ENCODE measurements around the gene NHLH1. TPM values are rescaled to one million over a fixed set of nuclear protein-coding genes. Genes with fewer than 3 reads are reported as not detected.
A peak's percentile ranks its signal among the peaks of the same experiment; 100 is the strongest.

Gene NHLH1
- total RNA-seq, 2 experiments from 2014 or later: 0.32 to 0.42 TPM

DNA sequence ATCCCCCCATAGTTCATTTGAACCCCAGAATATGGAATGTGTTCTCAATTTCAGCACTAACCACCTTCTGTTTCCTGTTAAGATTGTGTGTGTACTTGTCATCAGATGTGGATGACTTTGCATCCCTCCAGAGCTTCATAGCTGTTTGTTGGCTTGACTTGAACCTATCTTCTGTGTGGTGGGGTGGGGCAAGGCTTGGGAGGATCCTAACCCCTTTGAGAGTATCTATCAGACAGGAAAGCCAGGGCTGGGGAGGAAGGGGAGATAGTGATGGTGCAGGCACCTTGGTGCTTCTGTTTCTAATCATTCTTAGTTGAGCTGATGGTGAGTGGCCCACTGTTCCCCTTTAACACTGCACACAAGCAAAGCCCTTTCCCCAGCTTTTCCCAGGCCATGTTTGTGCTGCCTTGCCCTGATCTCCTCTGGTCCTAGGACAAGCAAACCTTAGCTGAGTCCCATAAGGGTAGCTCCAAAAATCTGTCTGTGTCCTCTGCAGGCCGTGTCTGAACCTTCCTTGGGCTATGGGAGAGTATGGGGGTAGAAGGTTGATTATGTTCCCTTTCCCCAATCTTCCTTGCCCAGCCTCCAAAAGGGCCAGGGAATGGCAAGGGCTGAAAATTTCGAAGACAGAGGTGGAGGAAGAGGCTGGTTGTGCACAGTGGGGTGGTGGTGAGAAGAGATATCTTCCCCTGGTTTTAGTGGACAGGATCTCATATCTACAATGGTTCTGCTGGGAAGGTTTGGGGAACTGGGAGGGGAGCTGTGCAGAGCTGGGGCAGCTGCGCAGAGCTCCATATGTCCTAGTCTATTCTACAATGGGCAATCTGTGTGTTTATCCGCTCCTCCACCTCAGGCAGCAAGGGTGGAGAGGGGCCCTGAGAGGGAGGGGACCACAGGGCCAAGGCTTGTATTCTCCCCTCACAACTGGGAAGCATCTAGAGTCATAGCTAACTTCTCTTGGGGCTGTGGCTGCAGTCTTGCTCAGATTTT, 1.4 kb downstream of the NHLH1 start:
- ATAC-seq (no peak), DNase-seq (no peak)
- ChIA-PET POLR2A (no interaction called here), CTCF (interaction anchor here (0.5 to 1.5 kb wide), 6 partner anchors 9 to 287 kb away, joined by 3 to 7 read pairs (median 4); partner anchors contain the start of gene KCNJ9)
- Mint-ChIP-seq H3K9me3 (ENCODE audit: low read depth) (no peaks in the 10 kb centered on the region), H3K4me3 (no peak overlapping the region), H3K36me3 (ENCODE audit: low read depth) (no peaks in the 10 kb centered on the region), H3K4me1 (no peaks in the 10 kb centered on the region), H3K27me3 (no peaks in the 10 kb centered on the region), H3K27ac (no peak overlapping the region)
- intact Hi-C loops (cut with DNase I, micrococcal nuclease): no loop called here

DNA sequence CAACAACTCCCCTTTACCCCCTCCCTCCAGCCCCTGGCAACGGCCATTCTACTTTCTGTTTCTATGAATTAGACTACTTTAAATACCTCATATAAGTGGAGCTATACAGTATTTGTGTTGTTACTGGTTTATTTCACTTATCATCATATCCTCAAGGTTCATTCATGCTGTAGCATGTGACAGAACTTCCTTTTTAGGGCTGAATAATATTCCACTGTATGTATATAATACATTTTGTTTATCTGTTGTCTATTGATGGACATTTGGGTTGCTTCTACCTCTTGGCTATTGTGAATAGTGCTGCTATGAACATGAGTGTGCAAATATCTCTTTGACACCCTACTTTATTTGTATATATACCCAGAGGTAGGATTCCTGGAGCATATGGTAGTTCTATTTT, 2.2 kb downstream of the NHLH1 start:
- Mint-ChIP-seq H3K27ac (no peak overlapping the region), H3K4me3 (no peak overlapping the region), H3K36me3 (ENCODE audit: low read depth) (no peaks in the 10 kb centered on the region), H3K4me1 (no peaks in the 10 kb centered on the region), H3K9me3 (ENCODE audit: low read depth) (no peaks in the 10 kb centered on the region), H3K27me3 (no peaks in the 10 kb centered on the region)
- POLR2A ChIA-PET: no interaction called here
- CTCF ChIA-PET: interaction anchor here (0.6 to 1.5 kb wide), 4 partner anchors 14 to 288 kb away, joined by 3 to 7 read pairs (median 4); partner anchors contain the start of gene KCNJ9
- ATAC-seq (no peak), DNase-seq (no peak)
- intact Hi-C loops (cut with DNase I, micrococcal nuclease): no loop called here

DNA sequence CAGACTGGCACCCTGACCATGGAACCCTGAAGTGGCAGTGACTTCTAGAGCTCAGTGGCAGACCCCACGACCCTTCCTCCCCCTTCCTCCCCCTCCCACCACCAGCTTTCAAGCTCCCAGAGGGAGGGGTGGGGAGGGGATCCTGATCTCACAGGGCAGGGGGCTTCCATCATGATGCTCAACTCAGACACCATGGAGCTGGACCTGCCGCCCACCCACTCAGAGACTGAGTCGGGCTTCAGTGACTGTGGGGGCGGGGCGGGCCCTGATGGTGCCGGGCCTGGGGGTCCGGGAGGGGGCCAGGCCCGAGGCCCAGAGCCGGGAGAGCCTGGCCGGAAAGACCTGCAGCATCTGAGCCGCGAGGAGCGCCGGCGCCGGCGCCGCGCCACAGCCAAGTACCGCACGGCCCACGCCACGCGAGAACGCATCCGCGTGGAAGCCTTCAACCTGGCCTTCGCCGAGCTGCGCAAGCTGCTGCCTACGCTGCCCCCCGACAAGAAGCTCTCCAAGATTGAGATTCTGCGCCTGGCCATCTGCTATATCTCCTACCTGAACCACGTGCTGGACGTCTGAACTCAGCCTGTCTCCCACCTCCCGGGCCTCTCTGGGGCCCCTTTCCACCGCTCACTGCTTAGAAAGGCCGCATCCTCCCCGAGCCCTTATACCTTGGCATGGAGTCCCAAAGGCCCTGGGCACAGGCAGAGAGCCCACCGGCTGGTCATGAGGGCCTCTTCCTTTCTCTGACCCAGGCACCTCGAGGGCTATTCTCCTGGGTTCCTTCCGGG, 3.9 kb downstream of the NHLH1 start:
- ATAC-seq (no peak), DNase-seq (no peak)
- Mint-ChIP-seq H3K36me3 (ENCODE audit: low read depth) (no peaks in the 10 kb centered on the region), H3K4me3 (no peak overlapping the region), H3K27me3 (no peaks in the 10 kb centered on the region), H3K4me1 (peaks cover 6% of the 10 kb centered on the region), H3K27ac (no peak overlapping the region), H3K9me3 (ENCODE audit: low read depth) (no peaks in the 10 kb centered on the region)
- ChIA-PET POLR2A (no interaction called here), CTCF (interaction anchor here (0.5 to 1.2 kb wide), 2 partner anchors 79 to 160 kb away, joined by 3 to 5 read pairs; no protein-coding TSS in a partner anchor)
- intact Hi-C loops (cut with DNase I, micrococcal nuclease): no loop called here

DNA sequence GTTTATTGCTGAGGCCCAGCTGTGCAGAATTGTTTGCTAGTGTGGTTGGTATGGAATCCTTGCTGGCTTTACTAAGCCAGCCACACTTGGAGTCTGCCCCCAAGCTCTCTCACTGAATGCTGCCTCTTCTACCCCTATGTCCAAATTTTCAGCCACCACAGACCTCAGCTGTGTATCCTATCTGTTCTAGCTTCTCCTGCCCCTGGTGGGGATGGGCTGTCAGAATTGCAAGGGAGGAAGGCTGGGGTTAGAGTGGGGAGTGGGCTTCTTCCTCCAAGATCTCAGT, 4.4 kb downstream of the NHLH1 start:
- Mint-ChIP-seq H3K4me3 (no peak overlapping the region), H3K27ac (no peak overlapping the region), H3K27me3 (no peaks in the 10 kb centered on the region), H3K36me3 (ENCODE audit: low read depth) (no peaks in the 10 kb centered on the region), H3K4me1 (peaks cover 11% of the 10 kb centered on the region), H3K9me3 (ENCODE audit: low read depth) (no peaks in the 10 kb centered on the region)
- ChIA-PET POLR2A (no interaction called here), CTCF (interaction anchor here (0.5 to 1.2 kb wide), 2 partner anchors 80 to 161 kb away, joined by 3 to 5 read pairs; no protein-coding TSS in a partner anchor)
- ATAC-seq: no peak
- intact Hi-C loops (cut with DNase I, micrococcal nuclease): no loop called here
- no peak for DNase-seq

DNA sequence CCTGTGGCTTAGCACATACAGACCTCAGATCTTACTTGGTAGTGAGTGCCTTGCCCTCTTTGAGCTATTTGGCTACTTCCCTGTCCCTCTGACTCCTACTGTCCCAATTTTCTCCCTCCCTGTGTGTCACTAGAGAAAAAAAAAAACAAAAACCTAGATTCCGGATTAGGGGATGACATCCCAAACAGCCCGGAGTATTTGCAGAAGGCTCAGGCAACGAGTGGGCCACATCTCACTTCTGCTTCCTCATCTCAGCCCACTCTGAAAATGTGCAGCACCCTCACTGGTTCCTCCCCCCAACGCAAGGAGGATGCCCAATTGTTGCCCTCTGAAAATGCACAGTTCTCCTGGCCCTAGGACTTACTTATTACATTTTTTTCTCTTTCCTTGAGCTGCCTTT, 4.9 kb downstream of the NHLH1 start:
- Mint-ChIP-seq H3K9me3 (ENCODE audit: low read depth) (no peaks in the 10 kb centered on the region), H3K27ac (no peak overlapping the region), H3K4me1 (peaks cover 13% of the 10 kb centered on the region), H3K36me3 (ENCODE audit: low read depth) (no peaks in the 10 kb centered on the region), H3K27me3 (no peaks in the 10 kb centered on the region), H3K4me3 (no peak overlapping the region)
- intact Hi-C loops (cut with DNase I, micrococcal nuclease): no loop called here
- ChIA-PET POLR2A (no interaction called here), CTCF (interaction anchor here (0.5 to 1.2 kb wide), 2 partner anchors 80 to 161 kb away, joined by 3 to 5 read pairs; no protein-coding TSS in a partner anchor)
- ATAC-seq (no peak), DNase-seq (no peak)

DNA sequence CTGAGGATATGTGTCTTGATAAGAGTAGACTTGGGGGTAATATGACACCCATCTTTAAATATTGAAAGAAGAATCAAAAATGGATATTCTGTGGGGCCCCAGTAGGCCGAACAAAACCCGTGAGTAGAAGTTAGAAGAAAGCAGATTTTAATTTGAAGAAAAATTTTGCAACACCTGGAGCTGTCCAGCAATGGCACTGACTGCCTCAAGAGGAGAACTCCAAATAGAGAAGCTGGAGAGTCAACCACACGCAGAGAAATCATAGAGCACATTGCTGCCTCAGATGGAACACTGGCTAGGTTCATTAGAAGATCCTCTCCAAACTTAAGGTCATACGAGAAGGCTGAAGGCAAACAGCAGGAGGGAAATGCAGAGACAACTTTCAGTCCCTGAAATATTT, 6.8 kb downstream of the NHLH1 start:
- DNase-seq: no peak
- H3K27ac Mint-ChIP-seq: no peak overlapping the region
- ChIA-PET CTCF (interaction anchor here (0.8 to 1.6 kb wide), 3 partner anchors 82 to 273 kb away, joined by 3 to 7 read pairs (median 3); no protein-coding TSS in a partner anchor), POLR2A (no interaction called here)
- no peaks in the 10 kb centered on the region for H3K9me3 Mint-ChIP-seq (ENCODE audit: low read depth)
- H3K27me3 Mint-ChIP-seq: no peaks in the 10 kb centered on the region
- intact Hi-C loops (cut with DNase I, micrococcal nuclease): no loop called here
- no peak overlapping the region for H3K4me3 Mint-ChIP-seq
- no peak for ATAC-seq
- peaks cover 13% of the 10 kb centered on the region for H3K4me1 Mint-ChIP-seq
- H3K36me3 Mint-ChIP-seq (ENCODE audit: low read depth): no peaks in the 10 kb centered on the region

DNA sequence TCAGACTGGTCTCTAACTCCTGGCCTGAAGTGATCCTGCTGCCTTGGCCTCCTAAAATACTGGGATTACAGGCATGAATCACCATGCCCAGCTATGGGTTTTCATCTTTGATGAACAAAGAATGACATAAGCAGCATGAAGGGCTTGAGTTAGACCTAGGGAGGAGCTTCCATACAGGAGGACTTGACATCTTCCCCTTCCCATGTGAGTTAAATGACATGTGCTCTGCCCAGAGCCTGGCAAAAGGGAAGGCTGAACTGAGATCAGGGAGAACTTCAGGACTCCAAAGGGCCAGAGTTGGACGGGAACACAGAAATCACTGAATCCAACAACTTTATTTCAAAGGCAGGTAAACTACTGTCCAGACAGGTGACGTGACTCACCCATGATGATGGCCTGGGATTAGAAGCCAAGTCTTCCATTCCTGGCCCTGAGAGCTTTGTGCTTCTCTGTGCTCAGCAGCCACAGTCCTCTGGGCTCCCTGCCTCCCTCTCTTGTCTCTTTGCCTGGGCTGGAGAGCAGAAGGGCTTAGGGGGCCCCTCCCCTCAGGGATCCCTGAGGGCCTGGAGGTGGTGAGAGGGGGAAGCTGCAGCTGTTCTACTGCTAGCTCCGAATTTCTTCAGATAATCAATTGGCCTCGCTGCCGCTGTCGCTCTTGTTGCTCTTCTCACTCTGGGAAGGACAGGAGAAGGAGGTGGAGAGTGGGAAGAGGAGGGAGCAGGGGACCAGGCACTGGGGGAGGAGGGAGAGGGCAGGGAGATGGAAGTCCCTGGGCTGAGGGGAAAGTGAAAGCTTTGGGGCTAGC, 7.6 kb downstream of the NHLH1 start:
- POLR2A ChIA-PET: interaction anchor here (0.6 kb wide), 1 partner anchor 37 kb away, joined by 3 read pairs; no protein-coding TSS in a partner anchor
- ATAC-seq: no peak
- intact Hi-C loops (cut with DNase I, micrococcal nuclease): loop anchor here in 1 of 2 experiments (5.0 kb wide), 1 partner anchor 437 kb away; no protein-coding TSS in a partner anchor

DNA sequence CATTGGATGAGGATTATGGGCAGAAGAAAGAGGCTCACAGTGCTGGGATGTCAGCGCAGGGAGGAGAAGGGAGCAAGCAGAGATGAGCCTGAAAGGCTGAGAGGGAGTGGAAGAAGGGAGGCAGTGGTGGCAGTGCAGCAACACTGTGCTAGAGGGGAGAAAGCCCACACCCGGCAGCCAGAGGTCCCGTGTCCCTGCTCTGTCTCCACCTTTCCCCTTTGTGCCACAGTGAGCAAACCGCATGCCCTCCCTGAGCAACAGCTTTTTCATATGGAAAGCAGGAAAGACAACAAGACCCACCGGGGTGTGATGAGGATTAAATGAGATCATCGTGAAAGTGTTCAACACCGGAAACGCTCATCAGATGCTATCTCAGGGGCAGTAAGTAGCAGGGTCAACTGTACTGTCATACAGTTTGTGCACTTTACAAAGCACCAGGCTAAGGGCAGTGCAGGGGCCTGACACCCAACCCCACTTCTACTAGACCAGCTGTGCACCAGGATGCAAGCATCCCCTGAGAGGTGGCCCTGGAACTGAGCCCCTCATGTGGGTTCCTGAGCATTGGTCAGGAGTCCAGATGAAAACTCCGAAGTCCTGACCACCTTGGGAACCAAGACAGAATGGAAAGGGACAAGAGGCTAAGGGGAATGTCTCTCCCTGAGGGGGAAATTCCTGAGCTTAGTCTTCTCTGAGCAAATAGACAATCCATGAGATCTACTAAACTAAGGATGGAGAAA, 9.1 kb downstream of the NHLH1 start:
- DNase-seq (peak; percentile 25), ATAC-seq (peak; percentile 71)
- ChIA-PET CTCF (interaction anchor here (0.6 to 5.0 kb wide), 40 partner anchors 10 to 1382 kb away, joined by 3 to 38 read pairs (median 4); partner anchors contain the start of genes CASQ1, NHLH1 and PEX19), POLR2A (no interaction called here)
- Mint-ChIP-seq H3K9me3 (ENCODE audit: low read depth) (no peaks in the 10 kb centered on the region), H3K4me1 (peaks cover 13% of the 10 kb centered on the region), H3K36me3 (ENCODE audit: low read depth) (no peaks in the 10 kb centered on the region), H3K27me3 (no peaks in the 10 kb centered on the region), H3K4me3 (no peak overlapping the region), H3K27ac (no peak overlapping the region)
- intact Hi-C loops (cut with DNase I, micrococcal nuclease): loop anchor here (1.0 to 5.0 kb wide), 5 partner anchors 183 to 439 kb away; no protein-coding TSS in a partner anchor

More for the DNA sequence above, 7.6 kb downstream of the NHLH1 start:
- no peaks in the 10 kb centered on the region for H3K27me3 Mint-ChIP-seq
- H3K9me3 Mint-ChIP-seq (ENCODE audit: low read depth): no peaks in the 10 kb centered on the region
- DNase-seq: no peak
- no peaks in the 10 kb centered on the region for H3K36me3 Mint-ChIP-seq (ENCODE audit: low read depth)
- H3K27ac Mint-ChIP-seq: no peak overlapping the region
- CTCF ChIA-PET: interaction anchor here (0.7 to 2.8 kb wide), 7 partner anchors 26 to 273 kb away, joined by 3 to 20 read pairs (median 3); no protein-coding TSS in a partner anchor
- no peak overlapping the region for H3K4me3 Mint-ChIP-seq
- peaks cover 13% of the 10 kb centered on the region for H3K4me1 Mint-ChIP-seq

DNA sequence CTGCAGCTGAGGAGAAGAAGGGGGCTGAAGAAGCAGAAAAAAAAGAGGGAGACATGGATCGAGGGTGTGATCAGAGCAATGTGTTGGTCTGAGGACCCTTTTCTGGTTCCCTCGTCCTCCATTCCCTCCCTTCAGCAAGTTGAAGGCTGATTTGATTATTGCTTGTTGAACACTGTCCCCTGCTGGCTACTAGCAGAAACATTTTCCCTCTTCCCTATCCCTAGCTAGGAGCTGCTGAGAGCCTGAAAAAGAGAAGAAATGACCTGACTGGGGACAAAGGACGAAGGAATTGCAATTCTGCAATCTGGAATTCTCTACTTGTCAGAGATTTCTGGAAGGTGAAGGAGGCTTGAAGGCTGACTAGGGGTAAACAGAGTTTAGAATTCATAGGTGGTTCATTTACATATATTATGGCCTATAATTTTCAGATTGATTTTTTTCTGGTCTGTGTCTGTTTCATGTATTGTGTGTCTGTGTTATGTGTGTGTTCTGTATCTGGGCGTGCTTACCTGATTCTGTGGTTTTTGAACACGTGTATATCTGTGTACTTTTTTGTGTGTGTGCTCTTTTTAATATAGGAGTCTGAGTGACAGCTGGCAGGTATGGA, 9.8 kb downstream of the NHLH1 start:
- peak; percentile 89 for ATAC-seq
- H3K27ac Mint-ChIP-seq: no peak overlapping the region
- no peaks in the 10 kb centered on the region for H3K27me3 Mint-ChIP-seq
- intact Hi-C loops (cut with DNase I, micrococcal nuclease): loop anchor here (1.0 to 5.0 kb wide), 5 partner anchors 183 to 439 kb away; no protein-coding TSS in a partner anchor
- H3K4me1 Mint-ChIP-seq: peaks cover 13% of the 10 kb centered on the region
- CTCF ChIA-PET: interaction anchor here (0.6 to 5.0 kb wide), 46 partner anchors 9 to 1381 kb away, joined by 3 to 38 read pairs (median 4); partner anchors contain the start of genes CASQ1, NHLH1 and PEX19
- H3K9me3 Mint-ChIP-seq (ENCODE audit: low read depth): no peaks in the 10 kb centered on the region
- peak; percentile 48 for DNase-seq
- no peak overlapping the region for H3K4me3 Mint-ChIP-seq
- no peaks in the 10 kb centered on the region for H3K36me3 Mint-ChIP-seq (ENCODE audit: low read depth)
- POLR2A ChIA-PET: no interaction called here
